RWPE2 (cell line): Measurements from ENCODE around the gene SLC39A9.

Source experiments
- ATAC-seq: fragments of 200-7000 bp; cut with Tn5 transposase; 3 replicates; pipeline ENCODE4 v1.9.1; 2021; ENCODE audit warnings: low read depth
- DNase-seq: peaks from one replicate; pipeline ENCODE4 v3.0.0-alpha.2; 2020; ENCODE audit warnings: low spot score
- H3K27ac ChIP-seq: fragments of 450-650 bp; 2 replicates; pipeline ENCODE4 v1.5.1; 2017; ENCODE audit warnings: mild to moderate bottlenecking; ENCODE audit not compliant: poor library complexity, severe bottlenecking
- H3K27me3 ChIP-seq: fragments of 250-450 bp; sonication (Bioruptor Pico); 2 replicates; pipeline ENCODE4 v1.5.1; 2021; ENCODE audit warnings: mild to moderate bottlenecking, moderate library complexity; ENCODE audit not compliant: insufficient read depth, poor library complexity, severe bottlenecking
- H3K36me3 ChIP-seq: fragments of 250-450 bp; sonication (Bioruptor Pico); 2 replicates; pipeline ENCODE4 v1.5.1; 2020; ENCODE audit warnings: low read depth, mild to moderate bottlenecking, moderate library complexity
- H3K4me1 ChIP-seq: fragments of 250-450 bp; sonication (Bioruptor Pico); 2 replicates; pipeline ENCODE4 v1.5.1; 2021; ENCODE audit warnings: mild to moderate bottlenecking, moderate library complexity; ENCODE audit not compliant: insufficient read depth, poor library complexity, severe bottlenecking
- H3K4me3 ChIP-seq: fragments of 250-450 bp; sonication (Bioruptor Pico); 2 replicates; pipeline ENCODE4 v1.5.1; 2021; ENCODE audit warnings: mild to moderate bottlenecking, moderate library complexity; ENCODE audit not compliant: severe bottlenecking
- H3K9me3 ChIP-seq: fragments of 250-450 bp; sonication (Bioruptor Pico); 2 replicates; pipeline ENCODE4 v1.5.1; 2021; ENCODE audit warnings: mild to moderate bottlenecking, moderate library complexity; ENCODE audit not compliant: severe bottlenecking
- TF ChIP-seq, protein P1 (sequence below): fragments of 450-650 bp; IDR thresholded peaks from one replicate; pipeline ENCODE4 v1.5.1; 2017; ENCODE audit warnings: mild to moderate bottlenecking, moderate library complexity; ENCODE audit not compliant: poor library complexity, severe bottlenecking

Gene SLC39A9

DNA sequence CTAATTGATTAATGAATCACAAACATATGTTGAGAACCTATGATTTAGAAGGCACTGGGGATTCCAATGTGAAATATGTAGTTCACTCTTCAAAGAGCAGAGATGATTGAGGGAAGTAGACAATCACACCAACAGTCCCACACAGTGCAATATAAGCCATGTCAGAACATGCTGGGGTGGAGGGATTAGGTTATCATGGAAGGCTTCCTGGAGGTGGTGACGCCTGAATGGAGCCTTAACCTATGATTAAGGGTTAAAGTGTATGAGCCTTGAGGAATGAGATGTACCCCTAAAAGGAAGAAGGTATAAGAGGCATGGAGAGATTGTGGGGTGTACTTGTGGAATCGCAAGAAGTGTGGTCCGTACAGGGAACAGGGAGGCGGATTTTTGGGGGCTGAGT, 31.7 kb upstream of the SLC39A9 start:
- Histone ChIP-seq H3K4me3 (no peak overlapping the region), H3K4me1 (no peaks in the 10 kb centered on the region), H3K27ac (no peak overlapping the region), H3K27me3 (no peaks in the 10 kb centered on the region), H3K36me3 (no peaks in the 10 kb centered on the region), H3K9me3 (no peaks in the 10 kb centered on the region)
- DNase-seq (no peak), ATAC-seq (no peak)
- TF ChIP-seq, protein P1, sequence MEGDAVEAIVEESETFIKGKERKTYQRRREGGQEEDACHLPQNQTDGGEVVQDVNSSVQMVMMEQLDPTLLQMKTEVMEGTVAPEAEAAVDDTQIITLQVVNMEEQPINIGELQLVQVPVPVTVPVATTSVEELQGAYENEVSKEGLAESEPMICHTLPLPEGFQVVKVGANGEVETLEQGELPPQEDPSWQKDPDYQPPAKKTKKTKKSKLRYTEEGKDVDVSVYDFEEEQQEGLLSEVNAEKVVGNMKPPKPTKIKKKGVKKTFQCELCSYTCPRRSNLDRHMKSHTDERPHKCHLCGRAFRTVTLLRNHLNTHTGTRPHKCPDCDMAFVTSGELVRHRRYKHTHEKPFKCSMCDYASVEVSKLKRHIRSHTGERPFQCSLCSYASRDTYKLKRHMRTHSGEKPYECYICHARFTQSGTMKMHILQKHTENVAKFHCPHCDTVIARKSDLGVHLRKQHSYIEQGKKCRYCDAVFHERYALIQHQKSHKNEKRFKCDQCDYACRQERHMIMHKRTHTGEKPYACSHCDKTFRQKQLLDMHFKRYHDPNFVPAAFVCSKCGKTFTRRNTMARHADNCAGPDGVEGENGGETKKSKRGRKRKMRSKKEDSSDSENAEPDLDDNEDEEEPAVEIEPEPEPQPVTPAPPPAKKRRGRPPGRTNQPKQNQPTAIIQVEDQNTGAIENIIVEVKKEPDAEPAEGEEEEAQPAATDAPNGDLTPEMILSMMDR: no peak

DNA sequence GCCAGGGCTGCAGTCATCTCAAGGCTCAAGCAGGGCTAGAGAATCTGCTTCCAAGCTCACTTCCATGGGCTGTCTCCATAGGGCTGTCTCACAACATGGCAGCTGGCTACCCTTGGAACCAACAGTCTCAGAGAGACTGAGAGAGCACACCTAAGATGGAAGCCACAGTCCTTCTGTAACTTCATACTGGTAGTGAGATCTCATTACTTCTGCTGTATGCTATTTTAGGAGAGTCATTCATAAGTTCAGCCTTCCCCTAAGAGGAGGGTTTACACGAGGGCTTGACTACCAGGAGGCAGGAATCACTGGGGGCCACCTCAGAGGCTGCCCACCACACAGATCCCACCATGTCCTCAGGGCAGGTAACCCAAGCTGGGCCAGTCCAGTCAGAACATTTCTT, 30.1 kb upstream of the SLC39A9 start:
- Histone ChIP-seq H3K36me3 (no peaks in the 10 kb centered on the region), H3K27ac (no peak overlapping the region), H3K9me3 (no peaks in the 10 kb centered on the region), H3K4me3 (no peak overlapping the region), H3K4me1 (no peaks in the 10 kb centered on the region), H3K27me3 (no peaks in the 10 kb centered on the region)
- DNase-seq: no peak
- TF ChIP-seq, protein P1: no peak
- ATAC-seq: no peak

DNA sequence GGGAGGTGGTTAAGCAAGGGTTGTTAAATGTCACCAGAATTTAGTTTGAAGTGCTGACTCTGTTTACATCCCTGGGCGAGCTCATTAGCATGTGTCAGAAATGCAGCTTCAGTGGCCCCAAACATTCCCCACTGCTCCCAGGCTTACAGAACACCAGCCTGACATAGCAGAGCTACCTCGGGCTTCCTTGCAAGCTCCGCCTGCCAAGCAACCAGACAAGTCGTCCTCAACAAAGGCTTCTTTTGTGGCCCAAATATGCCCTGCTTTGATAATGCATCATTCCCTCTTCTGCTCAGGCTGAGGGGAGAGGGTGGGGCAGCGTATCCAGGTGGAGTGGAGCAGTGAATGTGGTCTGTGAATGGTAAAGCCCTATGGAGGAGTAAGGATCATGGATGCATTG, 28.4 kb upstream of the SLC39A9 start:
- TF ChIP-seq, protein P1: no peak
- Histone ChIP-seq H3K4me1 (no peaks in the 10 kb centered on the region), H3K9me3 (no peaks in the 10 kb centered on the region), H3K27me3 (no peaks in the 10 kb centered on the region), H3K27ac (no peak overlapping the region), H3K36me3 (peaks cover 3% of the 10 kb centered on the region), H3K4me3 (no peak overlapping the region)
- no peak for ATAC-seq
- no peak for DNase-seq

DNA sequence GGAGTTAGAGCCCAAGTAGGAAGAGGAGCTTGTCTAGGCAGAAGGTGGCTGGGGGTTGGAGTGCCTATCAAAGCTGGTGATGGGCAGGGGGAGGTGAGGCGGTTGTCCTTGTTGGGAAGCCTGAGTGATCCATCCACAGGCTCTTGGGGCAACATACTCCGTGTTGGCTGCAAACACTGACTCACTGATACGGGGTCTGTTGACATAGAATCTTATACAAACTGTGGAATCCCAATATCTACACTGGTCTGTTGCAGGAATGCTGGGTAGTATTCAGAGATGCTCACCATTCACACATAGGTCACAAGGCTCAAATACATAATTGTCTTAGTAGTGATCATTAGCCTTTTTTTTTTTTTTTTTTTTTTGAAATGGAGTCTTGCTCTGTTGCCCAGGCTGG, 26.3 kb upstream of the SLC39A9 start:
- TF ChIP-seq, protein P1: no peak
- Histone ChIP-seq H3K36me3 (peaks cover 24% of the 10 kb centered on the region), H3K4me3 (no peak overlapping the region), H3K4me1 (no peaks in the 10 kb centered on the region), H3K27ac (no peak overlapping the region), H3K9me3 (no peaks in the 10 kb centered on the region), H3K27me3 (no peaks in the 10 kb centered on the region)
- ATAC-seq: no peak
- DNase-seq: no peak

DNA sequence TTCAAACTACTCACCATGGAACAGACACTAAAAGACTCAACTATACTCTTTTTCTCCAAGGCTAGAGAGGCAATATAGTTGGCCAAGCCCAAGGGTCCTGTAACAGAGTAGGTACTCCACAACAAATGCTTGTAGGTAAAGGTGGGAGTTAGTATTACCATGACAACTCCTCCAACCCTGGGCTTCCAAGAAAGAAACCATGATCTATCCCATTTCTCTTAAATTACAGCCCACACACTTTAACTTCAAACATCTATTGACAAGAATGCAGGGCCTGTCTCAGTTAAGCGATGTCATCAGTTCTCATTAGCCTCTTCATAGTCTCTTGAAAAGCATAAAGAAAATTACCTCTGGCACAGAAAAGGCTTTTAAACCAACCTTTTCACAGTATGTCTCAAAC, 25.4 kb upstream of the SLC39A9 start:
- TF ChIP-seq, protein P1: no peak
- no peaks in the 10 kb centered on the region for H3K27me3 ChIP-seq
- H3K4me3 ChIP-seq: no peak overlapping the region
- DNase-seq (no peak), ATAC-seq (0 out of 3 replicates have a peak, but pooled peaks have one; percentile 10)
- H3K4me1 ChIP-seq: no peaks in the 10 kb centered on the region
- no peaks in the 10 kb centered on the region for H3K9me3 ChIP-seq
- peaks cover 30% of the 10 kb centered on the region for H3K36me3 ChIP-seq
- H3K27ac ChIP-seq: no peak overlapping the region
